ENCODE results near the gene MED12L.

MED12L gene

DNA sequence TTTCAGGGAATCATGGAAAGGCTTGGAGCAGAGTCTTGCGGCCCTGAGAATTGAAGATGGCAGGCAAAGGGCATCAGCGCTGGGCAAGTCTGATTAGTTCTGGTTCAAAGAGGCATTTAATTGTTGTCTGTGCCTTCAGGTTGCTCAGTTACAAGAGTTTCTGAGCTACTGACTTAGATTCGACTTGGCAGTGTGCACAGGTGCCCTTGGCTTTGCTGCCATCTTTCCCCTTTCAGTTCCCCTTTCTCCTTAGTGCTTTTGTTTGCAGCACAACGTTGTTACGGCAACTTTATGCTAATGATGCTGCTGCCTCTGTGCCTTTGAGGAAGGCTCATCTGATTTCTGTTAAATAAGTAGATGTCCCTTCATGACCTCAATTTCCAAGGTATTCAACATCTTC is 180.4 kb downstream of the MED12L start:
- TF ChIP-seq, protein P1, sequence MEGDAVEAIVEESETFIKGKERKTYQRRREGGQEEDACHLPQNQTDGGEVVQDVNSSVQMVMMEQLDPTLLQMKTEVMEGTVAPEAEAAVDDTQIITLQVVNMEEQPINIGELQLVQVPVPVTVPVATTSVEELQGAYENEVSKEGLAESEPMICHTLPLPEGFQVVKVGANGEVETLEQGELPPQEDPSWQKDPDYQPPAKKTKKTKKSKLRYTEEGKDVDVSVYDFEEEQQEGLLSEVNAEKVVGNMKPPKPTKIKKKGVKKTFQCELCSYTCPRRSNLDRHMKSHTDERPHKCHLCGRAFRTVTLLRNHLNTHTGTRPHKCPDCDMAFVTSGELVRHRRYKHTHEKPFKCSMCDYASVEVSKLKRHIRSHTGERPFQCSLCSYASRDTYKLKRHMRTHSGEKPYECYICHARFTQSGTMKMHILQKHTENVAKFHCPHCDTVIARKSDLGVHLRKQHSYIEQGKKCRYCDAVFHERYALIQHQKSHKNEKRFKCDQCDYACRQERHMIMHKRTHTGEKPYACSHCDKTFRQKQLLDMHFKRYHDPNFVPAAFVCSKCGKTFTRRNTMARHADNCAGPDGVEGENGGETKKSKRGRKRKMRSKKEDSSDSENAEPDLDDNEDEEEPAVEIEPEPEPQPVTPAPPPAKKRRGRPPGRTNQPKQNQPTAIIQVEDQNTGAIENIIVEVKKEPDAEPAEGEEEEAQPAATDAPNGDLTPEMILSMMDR (IDR thresholded peaks at IDR 0.05; ENCODE audit: poor library complexity, severe bottlenecking), result no peak
- ATAC-seq (ENCODE audit: low read depth), result no peak

DNA sequence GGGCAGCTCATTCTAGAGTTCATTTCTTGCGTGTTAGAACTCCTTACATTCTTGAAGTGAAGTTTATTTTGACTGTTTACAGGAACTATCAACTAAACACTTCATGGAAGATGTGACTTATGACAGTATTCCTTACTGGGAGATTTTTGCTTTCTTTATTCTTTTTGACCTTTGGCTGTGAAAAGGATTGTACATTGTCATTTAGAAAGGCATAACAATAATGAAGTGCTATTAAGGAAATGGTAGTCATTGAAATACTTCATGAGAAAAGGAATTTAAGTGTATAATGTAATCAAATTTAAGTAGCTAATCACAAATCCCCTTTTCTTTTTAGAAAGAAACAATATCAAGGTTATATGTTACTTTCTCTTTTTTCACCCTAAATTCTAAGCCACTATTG is 181.6 kb downstream of the MED12L start:
- Histone ChIP-seq H3K27ac (ENCODE audit: poor library complexity, severe bottlenecking) (no peak overlapping the region), H3K4me1 (ENCODE audit: insufficient read depth, poor library complexity, severe bottlenecking) (no peaks in the 10 kb centered on the region), H3K4me3 (ENCODE audit: severe bottlenecking) (no peak overlapping the region), H3K36me3 (ENCODE audit: low read depth) (no peaks in the 10 kb centered on the region), H3K27me3 (ENCODE audit: insufficient read depth, poor library complexity, severe bottlenecking) (no peaks in the 10 kb centered on the region), H3K9me3 (ENCODE audit: severe bottlenecking) (no peaks in the 10 kb centered on the region)
- TF ChIP-seq, protein P1 (IDR thresholded peaks at IDR 0.05; ENCODE audit: poor library complexity, severe bottlenecking), result no peak
- no peak for ATAC-seq (ENCODE audit: low read depth)
- no peak for DNase-seq (ENCODE audit: low spot score)

More for the DNA sequence above, 180.4 kb downstream of the MED12L start:
- Histone ChIP-seq H3K36me3 (ENCODE audit: low read depth) (no peaks in the 10 kb centered on the region), H3K27ac (ENCODE audit: poor library complexity, severe bottlenecking) (no peak overlapping the region), H3K27me3 (ENCODE audit: insufficient read depth, poor library complexity, severe bottlenecking) (no peaks in the 10 kb centered on the region), H3K4me3 (ENCODE audit: severe bottlenecking) (no peak overlapping the region), H3K9me3 (ENCODE audit: severe bottlenecking) (no peaks in the 10 kb centered on the region), H3K4me1 (ENCODE audit: insufficient read depth, poor library complexity, severe bottlenecking) (no peaks in the 10 kb centered on the region)
- DNase-seq (ENCODE audit: low spot score), result no peak

DNA sequence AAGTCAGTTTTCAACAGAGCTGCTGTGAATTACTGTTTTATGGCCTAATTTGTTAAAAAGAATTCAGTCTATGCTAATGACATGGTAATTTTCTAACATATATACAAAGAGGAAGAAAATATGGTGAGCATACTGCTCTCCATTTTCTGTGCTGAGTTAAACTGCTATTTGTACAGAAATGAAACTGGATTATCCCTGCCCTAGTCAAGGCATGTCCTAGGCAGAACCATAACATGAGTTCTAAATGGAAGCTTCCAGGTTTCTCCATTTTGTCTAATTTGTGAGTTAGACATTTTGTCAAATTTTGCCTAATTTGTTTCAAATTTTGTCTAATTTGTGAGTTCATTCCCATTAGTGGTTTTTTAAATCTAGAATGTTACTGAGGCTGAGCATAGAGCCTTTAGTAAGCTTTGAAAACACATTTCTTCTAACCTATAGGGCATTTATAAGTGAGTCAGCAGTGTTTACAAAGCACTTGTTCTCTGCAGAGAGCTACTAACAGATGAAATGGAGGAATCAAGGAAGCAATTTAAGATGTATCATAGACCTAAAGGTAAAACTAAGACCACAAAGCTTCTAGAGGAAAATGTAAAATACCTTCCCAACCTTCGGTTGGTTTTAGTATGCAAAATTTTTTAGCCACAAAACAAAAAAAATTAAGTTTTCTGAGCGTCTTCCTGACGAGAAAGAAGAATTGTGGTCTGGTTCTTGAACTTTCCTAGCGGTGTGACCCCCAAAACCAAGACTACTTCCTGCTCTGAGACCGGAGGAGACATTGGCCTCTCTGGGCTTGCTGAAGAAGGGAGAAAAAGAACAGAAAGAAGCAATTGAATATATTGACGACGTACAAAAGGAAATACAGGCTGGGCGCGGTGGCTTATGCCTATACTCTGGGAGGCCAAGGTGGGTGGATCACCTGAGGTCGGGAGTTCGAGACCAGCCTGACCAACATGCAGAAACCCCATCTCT is 183.1 kb downstream of the MED12L start:
- H3K4me3 ChIP-seq (ENCODE audit: severe bottlenecking), result no peak overlapping the region
- ATAC-seq (ENCODE audit: low read depth), result no peak
- no peaks in the 10 kb centered on the region for H3K4me1 ChIP-seq (ENCODE audit: insufficient read depth, poor library complexity, severe bottlenecking)
- H3K27me3 ChIP-seq (ENCODE audit: insufficient read depth, poor library complexity, severe bottlenecking), result no peaks in the 10 kb centered on the region
- no peak for DNase-seq (ENCODE audit: low spot score)
- H3K27ac ChIP-seq (ENCODE audit: poor library complexity, severe bottlenecking), result no peak overlapping the region
- H3K9me3 ChIP-seq (ENCODE audit: severe bottlenecking), result no peaks in the 10 kb centered on the region
- H3K36me3 ChIP-seq (ENCODE audit: low read depth), result no peaks in the 10 kb centered on the region
- TF ChIP-seq, protein P1 (IDR thresholded peaks at IDR 0.05; ENCODE audit: poor library complexity, severe bottlenecking), result no peak

- TF ChIP-seq, protein P1 (IDR thresholded peaks at IDR 0.05; ENCODE audit: poor library complexity, severe bottlenecking), result no peak
- Histone ChIP-seq H3K9me3 (ENCODE audit: severe bottlenecking) (no peaks in the 10 kb centered on the region), H3K4me1 (ENCODE audit: insufficient read depth, poor library complexity, severe bottlenecking) (no peaks in the 10 kb centered on the region), H3K36me3 (ENCODE audit: low read depth) (no peaks in the 10 kb centered on the region), H3K4me3 (ENCODE audit: severe bottlenecking) (no peak overlapping the region), H3K27me3 (ENCODE audit: insufficient read depth, poor library complexity, severe bottlenecking) (no peaks in the 10 kb centered on the region), H3K27ac (ENCODE audit: poor library complexity, severe bottlenecking) (no peak overlapping the region)
- no peak for ATAC-seq (ENCODE audit: low read depth)
- no peak for DNase-seq (ENCODE audit: low spot score)
These were observed 184.2 kb downstream of the MED12L start for GRCh38 chr3:151269631-151270030.

DNA sequence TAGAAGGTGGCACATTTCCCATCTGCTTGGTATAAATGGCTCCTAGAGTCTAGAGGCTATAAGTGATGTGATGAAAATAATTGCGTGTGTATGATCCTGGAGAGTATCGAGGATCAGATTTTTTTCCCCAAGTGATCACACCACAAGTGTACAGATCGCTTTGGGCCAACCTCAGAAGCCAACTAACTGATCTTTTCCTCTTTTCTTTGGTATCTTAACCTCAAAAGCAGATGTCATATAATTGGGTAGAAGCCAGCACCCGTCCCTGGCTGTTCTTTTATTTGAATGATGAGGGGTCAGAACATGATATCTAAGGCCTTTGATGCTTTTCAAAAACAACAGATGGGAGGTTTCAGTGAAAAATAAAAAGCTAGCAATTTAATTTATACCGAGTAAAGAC is 189.6 kb downstream of the MED12L start:
- Histone ChIP-seq H3K4me3 (ENCODE audit: severe bottlenecking) (no peak overlapping the region), H3K9me3 (ENCODE audit: severe bottlenecking) (no peaks in the 10 kb centered on the region), H3K27me3 (ENCODE audit: insufficient read depth, poor library complexity, severe bottlenecking) (no peaks in the 10 kb centered on the region), H3K36me3 (ENCODE audit: low read depth) (no peaks in the 10 kb centered on the region), H3K4me1 (ENCODE audit: insufficient read depth, poor library complexity, severe bottlenecking) (no peaks in the 10 kb centered on the region), H3K27ac (ENCODE audit: poor library complexity, severe bottlenecking) (no peak overlapping the region)
- TF ChIP-seq, protein P1 (IDR thresholded peaks at IDR 0.05; ENCODE audit: poor library complexity, severe bottlenecking), result no peak
- DNase-seq (ENCODE audit: low spot score) (no peak), ATAC-seq (ENCODE audit: low read depth) (no peak)
